K562 (cell line): ENCODE results near the gene ZNF598. TPM values are rescaled to one million over a fixed set of nuclear protein-coding genes. Genes with fewer than 3 reads are reported as not detected.

ENCODE experiments used
- CBX2 ChIP-seq: fragments of 200-600 bp; sonication (generic); IDR thresholded peaks from one replicate; pipeline ENCODE4 v1.6.1; 2012; ENCODE audit warnings: mild to moderate bottlenecking, low read length, inconsistent platforms; ENCODE audit not compliant: insufficient read depth, poor library complexity, severe bottlenecking
- CTBP1 ChIP-seq: fragments of 450-650 bp; IDR thresholded peaks from 2 replicates; pipeline ENCODE4 v1.6.1; 2016; ENCODE audit warnings: borderline replicate concordance
- FOXM1 ChIP-seq, 2 experiments: fragments of 450-650 bp in 1 of 2; sonication (generic) in 1 of 2; formaldehyde crosslinking in 1 of 2; IDR thresholded peaks; 2 replicates each; pipeline versions ENCODE4 v1.6.1 to v1.9.0; 2017 to 2022; ENCODE audit warnings: low read depth in 2 of 2, mild to moderate bottlenecking in 2 of 2, missing genetic modification reagents in 1 of 2, moderate library complexity in 1 of 2
- MEF2D ChIP-seq: conservative IDR thresholded peaks from 2 replicates; pipeline ENCODE4 v1.6.1; 2016; ENCODE audit warnings: low read depth, missing genetic modification characterization, missing compliant biosample characterization
- MYC ChIP-seq, 2 experiments: fragments of 250-450 bp in 1 of 2; sonication (Bioruptor Pico) in 1 of 2; IDR thresholded peaks; 2 replicates each; pipeline versions ENCODE4 v1.5.1 to v1.6.1; 2012 to 2021; ENCODE audit warnings: low read depth in 2 of 2, borderline replicate concordance in 1 of 2, improper control_type of control experiment in 1 of 2, low read length in 1 of 2, mild to moderate bottlenecking in 1 of 2, moderate library complexity in 1 of 2
- NELFE ChIP-seq: IDR thresholded peaks from 2 replicates; pipeline ENCODE4 v1.6.1; 2011; ENCODE audit warnings: mild to moderate bottlenecking; ENCODE audit not compliant: insufficient read depth, insufficient read length
- PYGO2 ChIP-seq: fragments of 450-650 bp; IDR thresholded peaks from 2 replicates; pipeline ENCODE4 v1.6.1; 2016; ENCODE audit warnings: mild to moderate bottlenecking, missing genetic modification characterization, moderate library complexity, missing compliant biosample characterization
- RHOXF2B ChIP-seq: fragments of 250-450 bp; sonication (Bioruptor Pico); conservative IDR thresholded peaks from 2 replicates; pipeline ENCODE4 v1.5.1; 2021
- TCF15 ChIP-seq: fragments of 250-450 bp; sonication (Bioruptor Pico); IDR thresholded peaks from 2 replicates; pipeline ENCODE4 v1.8.0; 2022; ENCODE audit warnings: moderate library complexity, mild to moderate bottlenecking, inconsistent platforms
- TCF7 ChIP-seq: sonication (generic); IDR thresholded peaks from 2 replicates; pipeline ENCODE4 v1.6.1; 2016; ENCODE audit warnings: antibody characterized with exemption, borderline replicate concordance
- TEAD2 ChIP-seq: fragments of 450-650 bp; IDR thresholded peaks from 2 replicates; pipeline ENCODE4 v1.6.1; 2016; ENCODE audit warnings: missing genetic modification characterization, control low read depth, missing compliant biosample characterization
- ZNF408 ChIP-seq: fragments of 250-450 bp; sonication (Bioruptor Pico); IDR thresholded peaks from 2 replicates; pipeline ENCODE4 v1.4.0; 2020; ENCODE audit warnings: low read depth, mild to moderate bottlenecking, moderate library complexity
- ZNF589 ChIP-seq: fragments of 200-800 bp; sonication (Bioruptor generic); IDR thresholded peaks from 2 replicates; pipeline ENCODE4 v1.6.1; 2016; ENCODE audit warnings: low read depth, missing genetic modification characterization, missing compliant biosample characterization
- polyA plus RNA-seq, 8 experiments: library from polyadenylated mRNA; depleted of rRNA in 4 of 8; stranded (reverse) in 5 of 8; unstranded in 3 of 8; fragments of >200 nt; fragmentation: Nextera tagmentation in 2 of 8; fragmentation: Illumina TruSeq in 1 of 8; extraction: Ambion mirVana in 2 of 8; extraction: Trizol in 1 of 8; gene quantifications; 2 replicates each; pipeline versions ENCODE4 v1.2.1 to v1.2.3, GENCODE V29; 2011 to 2014; ENCODE audit warnings: inconsistent platforms in 1 of 8, missing spikeins in 1 of 8
- total RNA-seq, 7 experiments: library from RNA; depleted of rRNA in 6 of 7; stranded (reverse); fragments of >200 nt in 6 of 7; fragmentation: Illumina TruSeq in 2 of 7; extraction: Trizol in 2 of 7; gene quantifications; 2 replicates each; pipeline versions ENCODE4 v1.2.1 to v1.2.3, GENCODE V29; 2011 to 2021; ENCODE audit warnings: low replicate concordance in 1 of 7
- TF ChIP-seq, protein P1 (sequence below), 2 experiments: fragments of 450-650 bp in 1 of 2; IDR thresholded peaks; 2 replicates each; pipeline ENCODE4 v1.6.1; 2011 to 2017; ENCODE audit warnings: low read depth in 2 of 2, antibody characterized with exemption in 1 of 2, borderline replicate concordance in 1 of 2, low read length in 1 of 2, mild to moderate bottlenecking in 1 of 2, mixed read lengths in 1 of 2; ENCODE audit not compliant: control insufficient read depth in 1 of 2

The ZNF598 gene
- total and polyA plus RNA-seq, 9 of the 15 experiments (the other 6 are each of a cell fraction or from before 2014, with no cell fraction given) = 0.11 to 115 (median 29.6) TPM

DNA sequence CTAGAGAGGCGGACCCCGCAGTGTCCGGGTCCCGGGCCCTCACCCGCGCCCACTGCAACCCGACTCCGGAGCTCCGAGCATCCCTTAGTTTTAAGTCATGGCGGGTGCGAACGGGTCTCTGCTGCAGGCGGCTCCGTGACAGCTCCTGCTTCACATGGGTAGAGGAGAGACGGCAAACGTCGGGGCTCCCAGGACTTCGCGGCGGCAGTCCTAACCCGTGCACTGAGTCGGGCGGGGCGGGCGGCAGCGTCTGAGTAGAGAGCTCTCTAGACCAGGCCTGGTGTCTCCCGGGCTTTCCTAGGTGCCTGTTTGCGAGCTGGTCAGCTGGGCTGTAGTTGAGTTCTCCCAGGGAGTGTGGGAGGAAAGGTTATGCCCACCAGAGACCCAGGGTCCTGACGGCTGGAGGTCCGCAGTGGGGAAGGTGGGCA is 38.5 kb upstream of the ZNF598 start (continued):
- TF ChIP-seq TCF15 (no peak), NELFE (no peak), MEF2D (no peak), CBX2 (no peak), ZNF589 (CRISPR knock-in tag) (no peak), ZNF408 (CRISPR knock-in tag) (no peak), MYC (IDR thresholded peaks at IDR 0.05; ENCODE audit: low read depth, low read length) (no peak), MYC (CRISPR knock-in tag; IDR thresholded peaks at IDR 0.05; ENCODE audit: borderline replicate concordance, low read depth) (no peak), CTBP1 (no peak), PYGO2 (no peak), TEAD2 (tag) (no peak), RHOXF2B (CRISPR knock-in tag) (no peak), FOXM1 (IDR thresholded peaks at IDR 0.05; ENCODE audit: low read depth) (no peak), FOXM1 (CRISPR knock-in tag; IDR thresholded peaks at IDR 0.05; ENCODE audit: low read depth) (no peak), TCF7 (no peak)
- TF ChIP-seq, protein P1, sequence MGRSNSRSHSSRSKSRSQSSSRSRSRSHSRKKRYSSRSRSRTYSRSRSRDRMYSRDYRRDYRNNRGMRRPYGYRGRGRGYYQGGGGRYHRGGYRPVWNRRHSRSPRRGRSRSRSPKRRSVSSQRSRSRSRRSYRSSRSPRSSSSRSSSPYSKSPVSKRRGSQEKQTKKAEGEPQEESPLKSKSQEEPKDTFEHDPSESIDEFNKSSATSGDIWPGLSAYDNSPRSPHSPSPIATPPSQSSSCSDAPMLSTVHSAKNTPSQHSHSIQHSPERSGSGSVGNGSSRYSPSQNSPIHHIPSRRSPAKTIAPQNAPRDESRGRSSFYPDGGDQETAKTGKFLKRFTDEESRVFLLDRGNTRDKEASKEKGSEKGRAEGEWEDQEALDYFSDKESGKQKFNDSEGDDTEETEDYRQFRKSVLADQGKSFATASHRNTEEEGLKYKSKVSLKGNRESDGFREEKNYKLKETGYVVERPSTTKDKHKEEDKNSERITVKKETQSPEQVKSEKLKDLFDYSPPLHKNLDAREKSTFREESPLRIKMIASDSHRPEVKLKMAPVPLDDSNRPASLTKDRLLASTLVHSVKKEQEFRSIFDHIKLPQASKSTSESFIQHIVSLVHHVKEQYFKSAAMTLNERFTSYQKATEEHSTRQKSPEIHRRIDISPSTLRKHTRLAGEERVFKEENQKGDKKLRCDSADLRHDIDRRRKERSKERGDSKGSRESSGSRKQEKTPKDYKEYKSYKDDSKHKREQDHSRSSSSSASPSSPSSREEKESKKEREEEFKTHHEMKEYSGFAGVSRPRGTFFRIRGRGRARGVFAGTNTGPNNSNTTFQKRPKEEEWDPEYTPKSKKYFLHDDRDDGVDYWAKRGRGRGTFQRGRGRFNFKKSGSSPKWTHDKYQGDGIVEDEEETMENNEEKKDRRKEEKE (IDR thresholded peaks at IDR 0.05; ENCODE audit: borderline replicate concordance in 1 of 2, control insufficient read depth in 1 of 2, low read depth in 2 of 2, low read length in 1 of 2) = no peak
